Uterus (tissue), 4 donors: ENCODE measurements around the gene ADD3. TPM values are rescaled to one million over a fixed set of nuclear protein-coding genes. Genes with fewer than 3 reads are reported as not detected.

Experiments
- DNase-seq, 2 donors: peaks; one replicate each; pipeline ENCODE4 v3.0.0-alpha.2; 2019 to 2020
- H3K27ac ChIP-seq, 2 donors: fragments of 200-600 bp; sonication (generic); 1 replicate in 1 of 2; 2 replicates in 1 of 2; pipeline ENCODE4 v1.5.1; 2016 to 2018
- H3K27me3 ChIP-seq, 2 donors: fragments of 200-600 bp; sonication (generic); one replicate each; pipeline ENCODE4 v1.5.1; 2018 to 2019; ENCODE audit warnings: control low read depth in 1 of 2
- H3K36me3 ChIP-seq, 2 donors: fragments of 200-600 bp; sonication (generic); one replicate each; pipeline ENCODE4 v1.5.1; 2019; ENCODE audit warnings: control low read depth in 1 of 2
- H3K4me1 ChIP-seq, 2 donors: fragments of 200-600 bp; sonication (generic); one replicate each; pipeline ENCODE4 v1.5.1; 2018 to 2019; ENCODE audit warnings: control low read depth in 1 of 2
- H3K4me3 ChIP-seq, 2 donors: fragments of 200-600 bp; sonication (generic); 1 replicate in 1 of 2; 2 replicates in 1 of 2; pipeline ENCODE4 v1.5.1; 2018 to 2019; ENCODE audit warnings: mild to moderate bottlenecking in 1 of 2
- H3K9me3 ChIP-seq, 2 donors: fragments of 200-600 bp; sonication (generic); one replicate each; pipeline ENCODE4 v1.5.1; 2019; ENCODE audit warnings: control low read depth in 1 of 2
- POLR2A ChIP-seq, 2 donors: fragments of 450-650 bp; IDR thresholded peaks; one replicate each; pipeline ENCODE4 v1.6.1; 2016; ENCODE audit warnings: antibody characterized with exemption in 2 of 2, mild to moderate bottlenecking in 1 of 2, moderate library complexity in 1 of 2
- intact Hi-C: fragments of 100-400 bp; cut with DNase I; formaldehyde crosslinking; loops from one replicate; pipeline ENCODE4 v1.15.1; 2023; ENCODE audit warnings: low total_unique reads
- total RNA-seq, 4 donors: library from RNA; depleted of rRNA in 3 of 4; stranded (reverse); fragments of >200 nt in 3 of 4; gene quantifications; one replicate each; pipeline versions ENCODE4 v1.1.0 to v1.2.4, GENCODE V29; 2014 to 2023
- TF ChIP-seq, protein P1 (sequence below), 4 experiments: fragments of 200-600 bp in 2 of 4; fragments of 450-650 bp in 2 of 4; sonication (generic) in 2 of 4; IDR thresholded peaks; one replicate each; pipeline ENCODE4 v1.5.1; 2016 to 2019; ENCODE audit warnings: antibody characterized with exemption in 4 of 4, mild to moderate bottlenecking in 2 of 4, moderate library complexity in 1 of 4
- donor health status: DM: yes; HTN: yes; CAD: no.

The ADD3 gene
- total RNA-seq, 4 donors from 2014 or later: 55.0 to 935 (median 92.6) TPM

- H3K4me3 ChIP-seq: no peak overlapping the region
- intact Hi-C loops: no loop called here
- H3K9me3 ChIP-seq: no peaks in the 10 kb centered on the region
Measured at GRCh38 chr10:110176141-110177030, 168.6 kb downstream of the ADD3 start.

DNA sequence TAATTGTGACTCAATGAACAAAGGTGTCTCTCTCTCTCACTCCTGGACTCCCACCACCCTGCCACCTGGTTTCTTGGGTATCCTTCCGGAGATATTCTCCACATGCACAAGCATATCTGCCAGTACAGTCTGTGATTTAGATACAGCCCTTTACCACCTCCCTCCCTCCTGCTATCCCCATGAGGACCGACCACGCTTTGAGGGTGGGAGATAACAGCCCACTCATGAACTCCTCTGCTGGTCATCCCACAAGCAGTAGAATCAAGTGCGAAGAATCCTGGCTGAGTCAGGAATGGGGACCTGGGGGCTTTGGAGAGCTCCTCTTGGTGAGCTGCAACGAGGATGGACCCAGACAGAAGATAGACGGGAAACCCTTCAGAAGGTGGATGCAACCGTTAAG is 171.4 kb downstream of the ADD3 start:
- H3K36me3 ChIP-seq: no peaks in the 10 kb centered on the region
- no peak overlapping the region for H3K27ac ChIP-seq
- H3K4me3 ChIP-seq: no peak overlapping the region
- no peak for TF ChIP-seq POLR2A (IDR thresholded peaks at IDR 0.05)
- TF ChIP-seq, protein P1, sequence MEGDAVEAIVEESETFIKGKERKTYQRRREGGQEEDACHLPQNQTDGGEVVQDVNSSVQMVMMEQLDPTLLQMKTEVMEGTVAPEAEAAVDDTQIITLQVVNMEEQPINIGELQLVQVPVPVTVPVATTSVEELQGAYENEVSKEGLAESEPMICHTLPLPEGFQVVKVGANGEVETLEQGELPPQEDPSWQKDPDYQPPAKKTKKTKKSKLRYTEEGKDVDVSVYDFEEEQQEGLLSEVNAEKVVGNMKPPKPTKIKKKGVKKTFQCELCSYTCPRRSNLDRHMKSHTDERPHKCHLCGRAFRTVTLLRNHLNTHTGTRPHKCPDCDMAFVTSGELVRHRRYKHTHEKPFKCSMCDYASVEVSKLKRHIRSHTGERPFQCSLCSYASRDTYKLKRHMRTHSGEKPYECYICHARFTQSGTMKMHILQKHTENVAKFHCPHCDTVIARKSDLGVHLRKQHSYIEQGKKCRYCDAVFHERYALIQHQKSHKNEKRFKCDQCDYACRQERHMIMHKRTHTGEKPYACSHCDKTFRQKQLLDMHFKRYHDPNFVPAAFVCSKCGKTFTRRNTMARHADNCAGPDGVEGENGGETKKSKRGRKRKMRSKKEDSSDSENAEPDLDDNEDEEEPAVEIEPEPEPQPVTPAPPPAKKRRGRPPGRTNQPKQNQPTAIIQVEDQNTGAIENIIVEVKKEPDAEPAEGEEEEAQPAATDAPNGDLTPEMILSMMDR (IDR thresholded peaks at IDR 0.05): no peak
- H3K4me1 ChIP-seq: no peaks in the 10 kb centered on the region
- no peak for DNase-seq
- intact Hi-C loops: no loop called here
- H3K27me3 ChIP-seq: no peaks in the 10 kb centered on the region
- no peaks in the 10 kb centered on the region for H3K9me3 ChIP-seq

More at GRCh38 chr10:110176141-110177030, 168.6 kb downstream of the ADD3 start:
- H3K4me1 ChIP-seq: no peaks in the 10 kb centered on the region
- no peaks in the 10 kb centered on the region for H3K36me3 ChIP-seq
- no peak for DNase-seq
- H3K27me3 ChIP-seq: no peaks in the 10 kb centered on the region
- H3K27ac ChIP-seq: no peak overlapping the region
- no peak for TF ChIP-seq POLR2A (IDR thresholded peaks at IDR 0.05)
- TF ChIP-seq, protein P1 (IDR thresholded peaks at IDR 0.05): no peak

GRCh38 chr10:110181451-110181850 is 173.7 kb downstream of the ADD3 start:
- no peak for DNase-seq
- H3K4me1 ChIP-seq: no peaks in the 10 kb centered on the region

DNA sequence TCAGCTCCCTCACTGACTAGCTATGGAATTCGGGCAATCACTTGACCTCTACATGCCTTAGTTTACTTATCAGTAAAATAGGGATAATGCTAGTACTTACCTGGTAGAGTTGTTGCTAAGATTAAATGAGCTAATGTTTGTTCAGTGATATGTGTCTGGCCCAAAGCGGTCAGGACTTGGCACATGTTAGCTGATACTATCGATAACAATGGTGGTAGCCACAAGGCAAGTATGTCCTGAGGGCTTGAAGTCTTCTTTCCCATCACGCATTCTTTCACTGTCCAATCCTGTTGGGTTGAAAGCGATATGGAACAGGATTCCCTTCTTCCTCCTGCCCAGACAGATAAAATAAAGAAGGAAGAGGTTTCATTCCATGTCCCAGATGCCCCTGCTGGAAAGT is 174.1 kb downstream of the ADD3 start:
- no peak for TF ChIP-seq POLR2A (IDR thresholded peaks at IDR 0.05)
- TF ChIP-seq, protein P1 (IDR thresholded peaks at IDR 0.05): no peak
- Histone ChIP-seq H3K27ac (no peak overlapping the region), H3K4me1 (no peaks in the 10 kb centered on the region), H3K36me3 (no peaks in the 10 kb centered on the region), H3K4me3 (no peak overlapping the region), H3K27me3 (no peaks in the 10 kb centered on the region), H3K9me3 (no peaks in the 10 kb centered on the region)
- intact Hi-C loops: no loop called here
- DNase-seq: no peak

More at GRCh38 chr10:110181451-110181850, 173.7 kb downstream of the ADD3 start:
- no peak overlapping the region for H3K4me3 ChIP-seq
- no peak overlapping the region for H3K27ac ChIP-seq
- no peak for TF ChIP-seq POLR2A (IDR thresholded peaks at IDR 0.05)
- TF ChIP-seq, protein P1 (IDR thresholded peaks at IDR 0.05): no peak
- H3K36me3 ChIP-seq: no peaks in the 10 kb centered on the region
- H3K9me3 ChIP-seq: no peaks in the 10 kb centered on the region
- intact Hi-C loops: no loop called here
- no peaks in the 10 kb centered on the region for H3K27me3 ChIP-seq

- Histone ChIP-seq H3K27me3 (no peaks in the 10 kb centered on the region), H3K4me3 (no peak overlapping the region), H3K9me3 (no peaks in the 10 kb centered on the region), H3K4me1 (no peaks in the 10 kb centered on the region), H3K27ac (no peak overlapping the region), H3K36me3 (no peaks in the 10 kb centered on the region)
- intact Hi-C loops: no loop called here
- no peak for DNase-seq
- no peak for TF ChIP-seq POLR2A (IDR thresholded peaks at IDR 0.05)
- TF ChIP-seq, protein P1 (IDR thresholded peaks at IDR 0.05): no peak
Measured at GRCh38 chr10:110184398-110184797, 176.6 kb downstream of the ADD3 start.
